ENCODE measurements around the gene ADORA1.

GRCh38 chr1:203136409-203137042, 9.0 kb downstream of the ADORA1 start:
- TF ChIP-seq CTCF (conservative IDR thresholded peaks at IDR 0.05; ENCODE audit: low read depth, low read length) (no peak), POLR2A (IDR thresholded peaks at IDR 0.05; ENCODE audit: low read depth, low read length) (no peak), CEBPB (IDR thresholded peaks at IDR 0.05; ENCODE audit: low read depth, low read length) (no peak), RAD21 (IDR thresholded peaks at IDR 0.05; ENCODE audit: low read length) (no peak), CHD1 (IDR thresholded peaks at IDR 0.05; ENCODE audit: low read depth, low read length) (no peak), NFE2L2 (IDR thresholded peaks at IDR 0.05; ENCODE audit: low read depth, low read length) (no peak), FOS (IDR thresholded peaks at IDR 0.05; ENCODE audit: low read depth, low read length) (no peak), SMC3 (IDR thresholded peaks at IDR 0.05; ENCODE audit: low read depth, low read length) (no peak), USF2 (IDR thresholded peaks at IDR 0.05; ENCODE audit: low read depth, low read length) (no peak), ELK1 (IDR thresholded peaks at IDR 0.05; ENCODE audit: borderline replicate concordance, low read depth, low read length) (no peak), MAZ (IDR thresholded peaks at IDR 0.05; ENCODE audit: borderline replicate concordance, low read depth, low read length) (no peak)

Data from IMR-90 (cell line).